Heart left ventricle (tissue), 16 donors: ENCODE results near the gene YBX2. TPM values are rescaled to one million over a fixed set of nuclear protein-coding genes. Genes with fewer than 3 reads are reported as not detected.
A peak's percentile ranks its signal among the peaks of the same experiment; 100 is the strongest.

ENCODE experiments used
- ATAC-seq, 4 donors: fragments of 200-7000 bp; cut with Tn5 transposase; one replicate each; pipeline ENCODE4 v1.9.1; 2020 to 2022; ENCODE audit warnings: moderate library complexity in 4 of 4, mild to moderate bottlenecking in 3 of 4, moderate number of reproducible peaks in 1 of 4
- DNase-seq, 5 donors: peaks; one replicate each; pipeline ENCODE4 v3.0.0-alpha.2; 2020
- H3K27ac ChIP-seq, 12 donors: fragments of 200-600 bp; sonication (generic) in 4 of 12; one replicate each; pipeline versions ENCODE4 v1.5.0 to v1.8.0; 2016 to 2022; ENCODE audit warnings: mild to moderate bottlenecking in 2 of 12
- H3K27me3 ChIP-seq, 9 donors: fragments of 200-600 bp; sonication (generic) in 2 of 9; one replicate each; pipeline versions ENCODE4 v1.5.1 to v1.8.0; 2016 to 2022; ENCODE audit warnings: mild to moderate bottlenecking in 3 of 9
- H3K36me3 ChIP-seq, 9 donors: fragments of 200-600 bp; sonication (generic) in 2 of 9; one replicate each; pipeline versions ENCODE4 v1.5.0 to v1.8.0; 2018 to 2022; ENCODE audit warnings: mild to moderate bottlenecking in 2 of 9
- H3K4me1 ChIP-seq, 12 donors: fragments of 200-600 bp; sonication (generic) in 4 of 12; one replicate each; pipeline versions ENCODE4 v1.5.0 to v1.8.0; 2016 to 2022; ENCODE audit warnings: mild to moderate bottlenecking in 3 of 12
- H3K4me3 ChIP-seq, 12 donors: fragments of 200-600 bp; sonication (generic) in 4 of 12; one replicate each; pipeline versions ENCODE4 v1.5.0 to v1.8.0; 2017 to 2022; ENCODE audit warnings: mild to moderate bottlenecking in 9 of 12, moderate library complexity in 4 of 12
- H3K9me3 ChIP-seq, 12 donors: fragments of 200-600 bp; sonication (generic) in 4 of 12; one replicate each; pipeline versions ENCODE4 v1.5.0 to v1.8.0; 2016 to 2022; ENCODE audit warnings: mild to moderate bottlenecking in 1 of 12
- POLR2A ChIP-seq, 2 donors: fragments of 450-650 bp; IDR thresholded peaks; one replicate each; pipeline ENCODE4 v1.6.1; 2017; ENCODE audit warnings: antibody characterized with exemption in 2 of 2, mild to moderate bottlenecking in 2 of 2, moderate library complexity in 2 of 2
- WGBS, 4 donors: extraction: QIAGEN DNeasy Blood & Tissue Kit in 2 of 4; methylation state at CpG; one replicate each; pipeline versions ENCODE4 v1.1.5 to v1.1.7; 2013 to 2018; 5-methylcytosine and 5-hydroxymethylcytosine counted together
- intact Hi-C, 10 donors: fragments of 100-400 bp; cut with DNase I; formaldehyde crosslinking; loops; one replicate each; pipeline versions ENCODE4 v1.11.1 to v1.14.2; 2022
- polyA plus RNA-seq, 2 donors: library from polyadenylated mRNA; stranded (reverse); fragments of 200-250 nt; gene quantifications; one replicate each; pipeline ENCODE4 v1.2.3, GENCODE V29; 2013
- total RNA-seq, 9 donors: library from RNA; depleted of rRNA in 2 of 9; stranded (reverse); fragments of >200 nt in 2 of 9; fragmentation: NEBNext Ultra II Directional in 3 of 9; extraction: Animal tissue kit (Norgen Biotek cat#: 25700) in 3 of 9; gene quantifications; one replicate each; pipeline versions ENCODE4 v1.1.0 to v1.2.4, GENCODE V29; 2016 to 2023
- TF ChIP-seq, protein P1 (sequence below), 12 donors: fragments of 200-600 bp; sonication (generic) in 4 of 12; IDR thresholded peaks; one replicate each; pipeline versions ENCODE4 v1.5.0 to v1.8.0; 2018 to 2022; ENCODE audit warnings: antibody characterized with exemption in 12 of 12, mild to moderate bottlenecking in 5 of 12
- donor health status: ischemic (EF 13 %, LVEDD 7.1; RV severe dilation, severe dysfunction).
- donor health status: healthy with polysubstance abuse.
- donor health status: DM: no; HTN: yes; CAD: no.
- donor health status: DM: no; HTN: no; CAD: no.
- donor health status: ischemic (EF 25% LVEDD 6.9; RV normal size, moderate dysfunction).
- donor health status: ischemic (EF 25% LVEDD 5.7; RV mildly dilated, moderate dysfunction).
- donor health status: healthy.
- donor health status: DM: yes; HTN: yes; CAD: no.
- donor health status: ischemic (EF 35%, LVEDD 5.7; RV mildly dilated, moderate dysfunction).
- donor health status: nonischemic (EF 11% LVEDD 7.7; RV severe dilation, severe dysfunction).
- donor health status: DM: yes; HTN: yes; CAD: no.
- donor health status: PGD.
- donor health status: ischemic (EF 29% LVEDD 5.4; RV normal size, mild dysfunction).
- donor health status: nonischemic (EF 23%, LVEDD 6.1; RV moderate dilation, normal function).

YBX2 gene
- total and polyA plus RNA-seq, 11 donors = 0.32 to 2.0 (median 0.56) TPM

DNA sequence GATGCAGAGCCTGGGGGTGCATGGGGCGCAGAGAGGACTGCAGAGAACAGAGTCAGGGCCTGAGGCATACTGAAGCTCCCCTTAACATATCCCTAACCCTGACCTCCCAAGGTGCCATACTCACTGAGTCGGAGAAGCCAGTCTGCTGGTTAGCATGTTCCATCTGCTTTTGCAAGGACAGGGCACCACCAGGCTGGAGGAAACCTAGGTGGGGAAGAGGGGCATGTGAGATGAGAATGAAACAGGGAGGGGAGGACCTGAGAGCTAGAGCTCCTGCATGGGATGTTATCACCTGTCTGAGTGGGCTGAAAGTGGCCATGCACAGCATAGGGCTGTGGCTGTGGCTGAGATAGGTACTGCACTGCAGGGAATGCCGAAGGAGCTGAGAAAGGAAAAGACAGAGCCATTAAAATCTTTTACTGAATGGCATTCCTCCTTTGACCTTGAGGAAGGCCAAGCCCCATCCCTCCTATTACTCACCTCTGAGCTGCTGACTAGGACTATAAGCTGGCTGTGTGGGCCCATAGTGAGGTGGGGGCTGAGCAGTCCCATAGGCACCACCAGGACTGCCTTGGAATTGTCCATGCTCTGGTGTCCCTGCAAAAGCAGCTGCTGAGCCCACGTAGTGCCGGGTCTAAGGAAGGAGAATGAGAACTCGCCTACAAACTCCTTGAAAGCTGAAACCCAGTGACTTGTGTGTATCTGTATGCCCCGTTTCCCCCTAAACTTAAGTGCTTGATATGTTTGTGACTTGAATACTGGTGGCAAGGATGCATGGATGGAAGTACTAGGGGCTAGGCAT is 18.9 kb upstream of the YBX2 start:
- intact Hi-C loops = no loop called here
- TF ChIP-seq, protein P1, sequence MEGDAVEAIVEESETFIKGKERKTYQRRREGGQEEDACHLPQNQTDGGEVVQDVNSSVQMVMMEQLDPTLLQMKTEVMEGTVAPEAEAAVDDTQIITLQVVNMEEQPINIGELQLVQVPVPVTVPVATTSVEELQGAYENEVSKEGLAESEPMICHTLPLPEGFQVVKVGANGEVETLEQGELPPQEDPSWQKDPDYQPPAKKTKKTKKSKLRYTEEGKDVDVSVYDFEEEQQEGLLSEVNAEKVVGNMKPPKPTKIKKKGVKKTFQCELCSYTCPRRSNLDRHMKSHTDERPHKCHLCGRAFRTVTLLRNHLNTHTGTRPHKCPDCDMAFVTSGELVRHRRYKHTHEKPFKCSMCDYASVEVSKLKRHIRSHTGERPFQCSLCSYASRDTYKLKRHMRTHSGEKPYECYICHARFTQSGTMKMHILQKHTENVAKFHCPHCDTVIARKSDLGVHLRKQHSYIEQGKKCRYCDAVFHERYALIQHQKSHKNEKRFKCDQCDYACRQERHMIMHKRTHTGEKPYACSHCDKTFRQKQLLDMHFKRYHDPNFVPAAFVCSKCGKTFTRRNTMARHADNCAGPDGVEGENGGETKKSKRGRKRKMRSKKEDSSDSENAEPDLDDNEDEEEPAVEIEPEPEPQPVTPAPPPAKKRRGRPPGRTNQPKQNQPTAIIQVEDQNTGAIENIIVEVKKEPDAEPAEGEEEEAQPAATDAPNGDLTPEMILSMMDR (IDR thresholded peaks at IDR 0.05) = peak in 2 of 12 donors; percentile 11 to 15
- TF ChIP-seq POLR2A (IDR thresholded peaks at IDR 0.05) = no peak
- no peak for DNase-seq
- Histone ChIP-seq H3K27me3 (no peaks in the 10 kb centered on the region), H3K4me3 (peak overlapping the region in 1 of 12 donors; percentile 83), H3K4me1 (peaks cover 7 to 65% (median 50%) of the 10 kb centered on the region in 12 donors), H3K27ac (peak overlapping the region in 5 of 12 donors; percentile 0 to 98 (median 20)), H3K36me3 (peaks cover 3 to 76% (median 71%) of the 10 kb centered on the region in 9 donors), H3K9me3 (no peaks in the 10 kb centered on the region)
- WGBS, 4 donors = 87 to 90% (median 89%) methylated on average over 7 of the region's 7 CpGs
- ATAC-seq = no peak

DNA sequence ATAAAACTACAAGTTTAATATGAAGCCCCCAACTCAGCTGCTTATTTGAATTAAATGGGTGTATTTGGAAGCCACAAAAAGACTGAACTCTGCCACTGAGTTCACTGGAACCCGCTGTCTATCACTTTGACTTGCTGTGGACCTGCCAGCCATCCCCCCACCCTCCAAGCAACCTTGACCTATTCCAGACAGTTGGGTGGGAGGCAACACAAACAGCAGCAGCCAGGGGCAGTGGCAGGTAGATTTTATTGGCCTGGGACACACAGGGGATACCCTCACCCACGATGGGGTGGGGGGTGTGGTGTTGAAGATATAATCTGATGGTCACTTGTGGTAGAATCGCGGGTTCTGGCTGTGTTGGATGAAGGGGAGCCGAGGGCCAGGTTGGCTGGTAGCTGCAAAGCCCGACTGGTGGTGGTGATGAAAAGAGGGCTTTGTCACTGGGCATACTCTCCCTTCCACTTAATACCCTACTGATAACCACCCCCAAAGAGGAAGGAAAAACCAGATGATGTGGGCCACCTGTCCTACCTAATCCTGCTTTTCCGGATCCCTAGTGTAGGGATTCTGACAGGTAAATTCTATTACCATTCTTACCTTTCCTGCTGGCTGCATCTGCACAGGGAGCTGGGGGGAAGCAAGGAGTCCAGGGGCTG is 18.1 kb upstream of the YBX2 start:
- ATAC-seq (no peak), DNase-seq (no peak)
- Histone ChIP-seq H3K27ac (peak overlapping the region in 1 of 12 donors; percentile 98), H3K4me3 (no peak overlapping the region), H3K9me3 (no peaks in the 10 kb centered on the region), H3K4me1 (peaks cover 7 to 69% (median 51%) of the 10 kb centered on the region in 12 donors), H3K36me3 (peaks cover 3 to 69% (median 63%) of the 10 kb centered on the region in 9 donors), H3K27me3 (no peaks in the 10 kb centered on the region)
- 71 to 78% (median 73%) methylated on average over 7 of the region's 7 CpGs for WGBS, 4 donors
- intact Hi-C loops = no loop called here
- no peak for TF ChIP-seq POLR2A (IDR thresholded peaks at IDR 0.05)

DNA sequence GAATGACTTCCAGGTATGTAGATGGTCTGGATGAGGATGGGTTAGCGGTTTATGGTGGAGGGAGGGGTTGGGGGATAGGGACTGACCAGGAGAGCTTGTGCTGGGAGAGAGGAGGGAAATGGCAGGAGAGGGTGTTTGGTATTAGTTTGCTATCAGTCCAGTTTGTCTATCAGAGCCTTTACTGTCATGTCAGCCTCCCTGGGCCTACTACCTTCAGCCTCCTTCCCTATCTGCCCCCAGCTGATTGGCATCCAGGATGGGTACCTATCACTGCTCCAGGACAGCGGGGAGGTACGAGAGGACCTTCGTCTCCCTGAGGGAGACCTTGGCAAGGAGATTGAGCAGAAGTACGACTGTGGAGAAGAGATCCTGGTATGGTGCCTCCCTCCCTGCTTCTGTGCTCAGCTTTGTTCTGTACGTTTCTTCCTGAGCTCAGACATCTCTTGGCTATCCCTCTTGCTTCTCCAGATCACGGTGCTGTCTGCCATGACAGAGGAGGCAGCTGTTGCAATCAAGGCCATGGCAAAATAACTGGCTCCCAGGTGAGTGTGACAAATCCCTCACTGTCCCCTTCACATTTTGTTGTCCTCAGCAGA is 16.8 kb upstream of the YBX2 start:
- Histone ChIP-seq H3K27me3 (no peaks in the 10 kb centered on the region), H3K9me3 (no peaks in the 10 kb centered on the region), H3K27ac (no peak overlapping the region), H3K36me3 (peaks cover 3 to 56% (median 50%) of the 10 kb centered on the region in 9 donors), H3K4me3 (no peak overlapping the region), H3K4me1 (peaks cover 7 to 73% (median 55%) of the 10 kb centered on the region in 12 donors)
- TF ChIP-seq, protein P1 (IDR thresholded peaks at IDR 0.05) = no peak
- no peak for TF ChIP-seq POLR2A (IDR thresholded peaks at IDR 0.05)
- intact Hi-C loops = no loop called here
- no peak for DNase-seq
- 72 to 83% (median 81%) methylated on average over 7 of the region's 7 CpGs for WGBS, 4 donors
- ATAC-seq = no peak

DNA sequence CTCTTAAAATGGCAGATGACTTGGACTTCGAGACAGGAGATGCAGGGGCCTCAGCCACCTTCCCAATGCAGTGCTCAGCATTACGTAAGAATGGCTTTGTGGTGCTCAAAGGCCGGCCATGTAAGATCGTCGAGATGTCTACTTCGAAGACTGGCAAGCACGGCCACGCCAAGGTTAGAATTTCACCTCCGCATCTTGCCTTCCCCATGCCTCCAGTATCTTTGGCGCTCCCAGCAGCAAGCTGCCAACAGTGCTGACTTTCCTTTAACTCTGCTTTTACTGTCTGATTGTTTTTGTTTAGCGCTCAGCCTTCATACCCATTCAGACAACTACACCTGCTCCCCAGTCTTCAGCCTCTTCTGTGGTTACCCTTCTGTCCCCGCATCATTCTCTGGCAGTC is 15.2 kb upstream of the YBX2 start:
- H3K4me3 ChIP-seq = peak overlapping the region in 8 of 12 donors; percentile 84 to 98 (median 93)
- peaks cover 3 to 51% (median 48%) of the 10 kb centered on the region in 9 donors for H3K36me3 ChIP-seq
- no peaks in the 10 kb centered on the region for H3K27me3 ChIP-seq
- H3K4me1 ChIP-seq = peaks cover 4 to 63% (median 48%) of the 10 kb centered on the region in 12 donors
- no peaks in the 10 kb centered on the region for H3K9me3 ChIP-seq
- ATAC-seq (no peak), DNase-seq (no peak)
- peak overlapping the region in 8 of 12 donors; percentile 93 to 100 (median 98) for H3K27ac ChIP-seq
- no peak for TF ChIP-seq POLR2A (IDR thresholded peaks at IDR 0.05)
- TF ChIP-seq, protein P1 (IDR thresholded peaks at IDR 0.05) = no peak
- intact Hi-C loops = loop anchor here in 3 of 10 donors (1.0 to 5.0 kb wide), 6 partner anchors 12 to 378 kb away; partner anchors contain the start of genes ACADVL (in 1 of the 3), CTDNEP1 (in 1 of the 3), DLG4 (in 1 of the 3) and ELP5 (in 1 of the 3)
- WGBS, 4 donors = 88 to 92% (median 90%) methylated on average over 12 of the region's 12 CpGs
